HG03565 (cell line): ENCODE results near the gene RNU2-63P.
A peak's percentile ranks its signal among the peaks of the same experiment; 100 is the strongest.
"Not testable (repeated sequence)": the region's sequence is repeated elsewhere in the genome, so short reads cannot be mapped to it uniquely, and the experiment has no call there.

Experiments
- ATAC-seq: cut with Tn5 transposase; IDR thresholded peaks from one replicate; pipeline ENCODE4 v1.9.1; 2021; ENCODE audit warnings: mild to moderate bottlenecking, moderate library complexity; ENCODE audit not compliant: unreplicated experiment

Gene RNU2-63P

GRCh38 chr2:88032070-88032702 lies 15.8 kb upstream of the RNU2-63P start:
- ATAC-seq: no peak

DNA sequence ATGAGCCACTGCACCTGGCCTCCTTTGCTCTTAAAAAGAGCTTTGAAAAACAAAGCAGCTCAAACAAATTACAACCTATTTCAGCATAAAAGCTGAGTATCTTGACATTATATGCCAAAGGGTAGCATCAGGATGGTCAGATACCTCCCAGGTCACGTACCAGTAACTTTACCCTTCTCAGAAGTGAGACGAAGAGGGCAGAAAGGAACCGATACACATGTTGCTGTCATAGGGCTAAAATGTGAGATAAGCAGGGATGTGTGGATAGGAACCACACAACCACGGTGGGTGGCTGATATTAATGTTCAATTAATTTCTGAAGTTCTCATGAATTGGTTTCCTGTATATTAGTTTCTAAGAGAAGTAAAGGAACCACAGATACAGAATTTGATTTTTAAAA lies 12.6 kb upstream of the RNU2-63P start:
- no peak for ATAC-seq

- no peak for ATAC-seq
These were observed 11.5 kb upstream of the RNU2-63P start for GRCh38 chr2:88027697-88028389.

DNA sequence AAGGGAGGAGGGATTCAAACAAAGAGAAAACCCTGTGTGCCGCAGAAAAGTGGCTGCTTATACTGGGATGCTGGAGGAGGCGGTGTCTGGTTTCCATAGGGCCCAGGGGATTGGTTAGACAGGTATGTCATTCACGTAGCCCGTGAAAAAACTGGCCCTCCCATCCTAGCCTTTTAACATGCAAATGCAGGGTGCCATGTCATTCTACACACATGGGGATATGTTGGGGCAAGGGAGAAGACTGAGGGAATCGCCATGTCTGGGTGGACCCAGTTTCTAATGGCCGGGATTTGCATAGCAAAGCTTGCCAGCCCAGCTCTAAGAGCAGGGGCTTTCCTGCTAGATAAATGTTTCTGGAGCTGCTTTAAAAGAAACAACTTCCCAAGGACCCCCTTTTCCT lies 8.2 kb upstream of the RNU2-63P start:
- no peak for ATAC-seq

GRCh38 chr2:88022669-88022921 lies 6.2 kb upstream of the RNU2-63P start:
- ATAC-seq: no peak

DNA sequence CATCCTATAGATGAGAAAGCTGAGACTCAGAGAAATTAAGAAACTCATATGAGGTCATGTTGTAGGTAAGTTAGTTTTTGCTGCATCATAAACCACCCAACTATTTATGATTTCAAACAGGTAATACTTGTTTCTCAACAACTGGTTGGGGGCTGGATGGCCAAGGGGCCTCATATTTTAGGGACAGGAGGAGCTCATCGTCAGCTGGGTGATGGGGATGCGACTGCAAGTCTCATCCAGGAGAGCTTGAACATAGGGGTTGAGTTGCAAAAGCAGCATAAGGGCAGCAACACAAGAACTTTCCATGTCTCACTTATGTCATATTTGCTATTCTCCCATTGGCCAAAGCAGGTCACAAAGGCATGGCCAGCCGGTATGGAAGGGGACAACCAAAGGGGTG lies 3.6 kb upstream of the RNU2-63P start:
- no peak for ATAC-seq

- ATAC-seq: no peak
These were observed 2.6 kb upstream of the RNU2-63P start for GRCh38 chr2:88018909-88019308.

DNA sequence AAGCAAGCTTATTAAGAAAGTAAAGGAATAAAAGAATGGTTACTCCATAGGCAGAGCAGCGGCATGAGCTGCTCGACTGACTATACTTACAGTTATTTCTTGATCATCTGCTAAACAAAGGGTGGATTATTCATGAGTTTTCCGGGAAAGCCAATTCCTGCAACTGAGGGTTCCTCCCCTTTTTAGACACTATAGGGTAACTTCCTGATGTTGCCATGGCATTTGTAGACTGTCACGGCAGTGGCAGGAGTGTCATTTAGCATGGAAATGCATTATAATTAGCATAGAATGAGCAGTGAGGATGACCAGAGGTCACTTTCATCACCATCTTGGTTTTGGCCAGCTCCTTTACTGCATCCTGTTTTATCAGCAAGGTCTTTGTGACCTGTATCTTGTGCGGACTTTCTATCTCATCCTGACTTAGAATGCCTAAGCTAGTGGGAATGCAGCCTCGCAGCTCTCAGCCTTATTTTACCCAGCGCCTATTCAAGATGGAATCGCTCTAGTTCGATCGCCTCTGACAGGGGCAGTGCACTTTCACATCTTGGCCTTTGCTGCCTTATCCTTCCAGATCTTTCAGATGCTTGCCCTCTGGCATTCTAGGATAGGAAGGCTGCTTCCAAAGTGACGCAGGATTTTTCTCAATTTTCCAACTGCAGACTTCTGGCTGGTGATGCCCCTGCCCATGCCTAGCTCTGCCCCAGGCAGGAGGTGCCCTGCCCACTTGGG lies 1.9 kb upstream of the RNU2-63P start:
- not testable (repeated sequence) for ATAC-seq

DNA sequence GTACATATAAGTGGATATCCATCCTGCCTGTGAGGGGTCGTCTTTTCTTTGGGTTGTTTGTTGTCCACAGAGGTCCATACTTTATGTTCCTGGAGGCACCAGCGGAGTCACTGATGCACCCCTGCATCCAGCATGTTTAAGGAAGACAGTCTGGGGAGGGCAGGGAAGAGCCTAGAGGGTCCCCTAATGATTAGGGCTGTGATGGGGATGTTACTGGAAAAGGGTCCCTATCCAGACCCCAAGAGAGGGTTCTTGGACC lies 1.4 kb upstream of the RNU2-63P start:
- ATAC-seq: not testable (repeated sequence)

- peak; percentile 48 for ATAC-seq
These were observed 823 bp upstream of the RNU2-63P start for GRCh38 chr2:88016960-88017779.

DNA sequence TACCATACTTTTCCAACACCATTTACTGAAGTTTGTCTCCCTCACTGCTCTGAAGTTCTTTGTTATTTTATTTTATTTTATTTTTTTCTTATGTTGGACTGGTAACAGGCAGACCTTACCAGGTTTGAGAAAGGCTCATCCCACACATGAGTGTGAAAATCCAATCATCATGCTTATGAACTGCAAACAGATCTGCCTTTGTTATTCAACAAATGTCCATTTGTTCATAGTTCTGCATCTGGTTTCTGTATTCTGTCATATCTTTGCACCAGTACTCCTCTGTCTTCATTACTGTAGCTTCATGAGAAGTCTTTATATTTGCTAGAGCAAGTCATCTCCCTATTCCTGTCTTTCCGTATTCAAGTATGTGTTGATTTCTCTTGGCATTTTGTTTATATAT lies 5.3 kb downstream of the RNU2-63P start:
- ATAC-seq: no peak

DNA sequence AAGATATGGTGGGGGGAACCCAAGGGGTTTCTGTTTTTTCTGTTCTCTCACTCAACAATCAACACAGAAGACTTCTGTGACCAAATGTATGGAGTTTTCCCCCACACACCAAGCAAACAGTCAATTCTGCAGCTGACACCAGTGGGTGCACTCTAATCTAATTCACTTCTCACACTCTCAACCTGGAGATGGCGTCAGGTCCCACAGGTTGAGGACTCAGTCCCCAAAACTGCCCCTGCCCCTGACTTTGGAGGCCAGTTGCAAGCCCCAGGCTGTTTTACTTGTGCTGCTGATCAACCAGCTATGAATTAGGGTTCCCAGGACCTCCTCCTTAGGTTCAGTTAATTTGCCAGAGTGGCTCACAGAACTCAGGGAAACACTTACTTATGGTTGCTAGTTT lies 6.2 kb downstream of the RNU2-63P start:
- ATAC-seq: no peak

- no peak for ATAC-seq
These were observed 9.4 kb downstream of the RNU2-63P start for GRCh38 chr2:88006912-88007439.

- ATAC-seq: no peak
These were observed 10.6 kb downstream of the RNU2-63P start for GRCh38 chr2:88005776-88006175.

DNA sequence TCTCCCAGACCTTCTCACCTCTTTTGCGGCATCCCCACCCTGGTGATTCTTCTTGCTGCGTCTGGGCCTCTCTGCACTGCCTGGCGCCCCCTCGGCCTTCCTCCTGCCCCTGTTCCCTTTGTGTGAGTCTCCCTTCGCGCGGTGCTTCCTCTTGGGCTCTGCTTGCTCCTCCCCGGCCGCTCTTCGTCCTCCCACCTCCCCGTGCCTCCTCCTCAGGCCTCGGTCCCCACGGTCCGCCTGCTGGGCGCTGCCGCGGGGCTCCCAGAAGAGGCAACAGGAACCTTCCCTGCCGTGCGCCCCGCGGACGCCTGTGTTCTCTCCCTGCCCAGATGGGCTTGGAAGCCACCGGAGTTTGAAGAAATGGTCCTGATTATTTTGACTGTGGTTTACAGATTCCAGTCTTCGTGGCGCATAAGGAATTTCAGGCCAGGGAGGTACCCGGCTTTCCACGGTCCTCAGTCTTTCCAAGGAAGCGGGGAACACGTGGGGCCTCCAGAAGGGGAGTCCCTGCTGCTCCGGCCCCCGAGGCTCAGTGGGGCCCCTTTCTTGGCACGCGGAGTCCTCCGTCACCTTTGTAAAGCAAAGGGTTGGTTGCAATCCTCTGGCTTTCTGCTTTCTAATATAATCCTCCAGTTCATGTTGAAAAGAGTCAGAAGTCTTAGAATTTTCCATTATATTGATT lies 13.1 kb downstream of the RNU2-63P start:
- no peak for ATAC-seq

DNA sequence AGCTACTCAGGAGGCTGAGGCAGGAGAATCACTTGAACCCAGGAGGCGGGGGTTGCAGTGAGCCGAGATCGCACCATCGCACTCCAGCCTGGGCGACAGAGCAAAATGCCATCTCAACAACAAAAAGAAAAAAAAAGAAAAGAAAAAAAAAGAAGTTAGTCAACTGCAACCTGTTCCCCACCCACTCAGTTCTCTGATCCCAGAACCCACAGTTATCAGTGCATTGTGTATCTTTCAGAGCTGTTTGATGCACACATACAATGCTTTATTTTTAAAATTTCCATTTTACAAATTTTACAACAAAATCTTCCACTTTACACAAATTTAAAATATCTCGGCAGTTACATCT lies 14.0 kb downstream of the RNU2-63P start:
- ATAC-seq: no peak

DNA sequence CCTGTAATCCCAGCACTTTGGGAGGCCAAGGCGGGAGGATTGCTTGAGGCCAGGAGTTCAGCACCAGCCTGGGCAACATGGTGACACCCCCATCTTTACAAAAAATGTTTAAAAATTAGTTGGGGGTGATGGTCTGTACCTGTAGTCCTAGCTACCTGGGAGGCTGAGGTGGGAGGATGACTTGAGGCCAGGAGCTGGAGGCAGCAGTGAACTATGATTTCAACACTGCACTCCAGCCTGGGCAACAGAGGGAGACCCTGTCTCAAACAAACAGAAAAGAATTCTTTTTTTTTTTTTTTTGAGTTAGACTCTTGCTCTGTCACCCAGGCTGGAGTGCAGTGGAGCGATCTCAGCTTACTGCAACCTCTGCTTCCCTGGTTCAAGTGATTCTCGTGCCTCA lies 15.9 kb downstream of the RNU2-63P start:
- not testable (repeated sequence) for ATAC-seq

GRCh38 chr2:87996570-87996969 lies 19.8 kb downstream of the RNU2-63P start:
- no peak for ATAC-seq

DNA sequence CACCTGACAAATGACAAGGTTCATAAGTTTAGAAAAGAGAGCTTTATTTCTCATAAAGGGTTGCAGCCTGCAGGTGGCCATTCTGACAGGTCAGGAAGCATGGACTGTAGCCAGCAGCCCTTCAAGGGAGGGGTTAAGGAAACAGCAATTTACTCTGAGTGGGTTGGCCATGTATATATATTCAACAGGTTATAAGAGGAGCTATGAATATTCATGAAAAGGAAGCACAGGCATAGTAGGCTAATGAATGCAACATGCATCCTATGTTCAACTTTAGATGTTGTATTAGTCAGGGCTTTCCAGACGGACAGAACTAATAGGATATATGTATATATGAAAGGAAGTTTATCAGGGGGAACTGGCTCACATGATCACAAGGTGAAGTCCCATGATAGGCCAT lies 20.6 kb downstream of the RNU2-63P start:
- no peak for ATAC-seq

- ATAC-seq: not testable (repeated sequence)
These were observed 22.0 kb downstream of the RNU2-63P start for GRCh38 chr2:87994304-87994850.

- ATAC-seq: not testable (repeated sequence)
These were observed 23.8 kb downstream of the RNU2-63P start for GRCh38 chr2:87992569-87992968.
